ES-I3 (cell line): ENCODE results near the gene MYO3B.
"Not testable (repeated sequence)": the region's sequence is repeated elsewhere in the genome, so short reads cannot be mapped to it uniquely, and the experiment has no call there.

Experiments used
- H3K36me3 ChIP-seq: 2 replicates; pipeline ENCODE4 v1.6.1; 2013; ENCODE audit warnings: mild to moderate bottlenecking, low read length, control low read depth, moderate library complexity; ENCODE audit not compliant: insufficient read depth
- H3K4me1 ChIP-seq: 2 replicates; pipeline ENCODE4 v1.6.1; 2013; ENCODE audit warnings: mild to moderate bottlenecking, control low read depth, low read length; ENCODE audit not compliant: insufficient read depth
- H3K9ac ChIP-seq: 2 replicates; pipeline ENCODE4 v1.6.1; 2013; ENCODE audit warnings: low read depth, mild to moderate bottlenecking, low read length, moderate library complexity
- H3K9me3 ChIP-seq: 2 replicates; pipeline ENCODE4 v1.6.1; 2013; ENCODE audit warnings: mild to moderate bottlenecking, low read length, moderate library complexity; ENCODE audit not compliant: control insufficient read depth, insufficient read depth

MYO3B gene

DNA sequence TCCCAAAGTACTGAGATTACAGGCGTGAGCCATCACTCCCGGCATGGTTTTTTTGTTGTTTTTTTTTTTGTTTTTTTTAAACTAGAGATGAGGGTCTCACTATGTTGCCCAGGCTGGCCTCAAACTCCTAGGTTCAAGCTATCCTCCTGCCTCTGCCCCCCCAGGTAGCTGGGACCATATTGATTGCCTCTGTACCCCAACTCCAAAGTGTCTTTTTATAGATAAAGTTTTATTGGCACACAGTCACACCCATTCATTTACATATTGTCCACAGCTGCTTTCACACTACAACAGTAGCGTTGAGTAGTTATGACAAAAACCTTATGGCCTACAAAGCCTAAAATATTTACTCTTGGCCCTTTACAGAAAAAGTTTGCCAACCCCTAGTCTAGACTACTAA, 492.0 kb downstream of the MYO3B start:
- peaks cover 5% of the 10 kb centered on the region; the same call in 1 of the 2 replicates for H3K4me1 ChIP-seq
- H3K9ac ChIP-seq = no peak overlapping the region
- H3K36me3 ChIP-seq = no peaks in the 10 kb centered on the region
- H3K9me3 ChIP-seq = no peaks in the 10 kb centered on the region

- no peaks in the 10 kb centered on the region for H3K36me3 ChIP-seq
Measured at GRCh38 chr2:170670651-170671050, 492.7 kb downstream of the MYO3B start.

GRCh38 chr2:170671079-170671478, 493.1 kb downstream of the MYO3B start:
- Histone ChIP-seq H3K36me3 (no peaks in the 10 kb centered on the region), H3K9me3 (no peaks in the 10 kb centered on the region), H3K4me1 (peaks cover 5% of the 10 kb centered on the region; the same call in 1 of the 2 replicates), H3K9ac (no peak overlapping the region)

More at GRCh38 chr2:170670651-170671050, 492.7 kb downstream of the MYO3B start:
- Histone ChIP-seq H3K9ac (no peak overlapping the region), H3K9me3 (no peaks in the 10 kb centered on the region), H3K4me1 (peaks cover 5% of the 10 kb centered on the region; the same call in 1 of the 2 replicates)

GRCh38 chr2:170674282-170674681, 496.3 kb downstream of the MYO3B start:
- peaks cover 13% of the 10 kb centered on the region for H3K4me1 ChIP-seq

DNA sequence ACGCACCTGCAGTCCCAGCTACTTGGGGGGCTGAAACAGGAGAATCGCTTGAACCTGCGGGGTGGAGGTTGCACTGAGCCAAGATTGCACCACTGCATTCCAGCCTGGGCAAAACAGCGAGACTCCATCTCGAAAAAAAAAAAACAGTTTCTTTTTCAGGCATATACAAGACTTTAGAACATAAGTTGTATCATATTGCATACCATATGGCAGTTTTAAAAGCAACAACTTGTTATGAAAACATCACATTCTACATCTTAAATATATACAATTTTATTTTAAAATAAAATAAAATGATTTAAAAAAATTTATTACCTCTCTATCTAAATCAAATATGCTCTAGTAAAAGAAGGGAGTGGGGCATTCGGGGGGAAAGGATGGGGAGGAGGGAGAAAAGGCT, 497.8 kb downstream of the MYO3B start:
- Histone ChIP-seq H3K9me3 (no peaks in the 10 kb centered on the region), H3K36me3 (no peaks in the 10 kb centered on the region), H3K4me1 (peaks cover 21% of the 10 kb centered on the region), H3K9ac (no peak overlapping the region)

More at GRCh38 chr2:170674282-170674681, 496.3 kb downstream of the MYO3B start:
- H3K36me3 ChIP-seq, H3K9ac ChIP-seq, H3K9me3 ChIP-seq: not testable (repeated sequence)

GRCh38 chr2:170679607-170680079, 501.7 kb downstream of the MYO3B start:
- no peaks in the 10 kb centered on the region for H3K9me3 ChIP-seq
- H3K9ac ChIP-seq = peak overlapping the region; percentile 53
- peaks cover 27% of the 10 kb centered on the region for H3K4me1 ChIP-seq
- H3K36me3 ChIP-seq = no peaks in the 10 kb centered on the region

DNA sequence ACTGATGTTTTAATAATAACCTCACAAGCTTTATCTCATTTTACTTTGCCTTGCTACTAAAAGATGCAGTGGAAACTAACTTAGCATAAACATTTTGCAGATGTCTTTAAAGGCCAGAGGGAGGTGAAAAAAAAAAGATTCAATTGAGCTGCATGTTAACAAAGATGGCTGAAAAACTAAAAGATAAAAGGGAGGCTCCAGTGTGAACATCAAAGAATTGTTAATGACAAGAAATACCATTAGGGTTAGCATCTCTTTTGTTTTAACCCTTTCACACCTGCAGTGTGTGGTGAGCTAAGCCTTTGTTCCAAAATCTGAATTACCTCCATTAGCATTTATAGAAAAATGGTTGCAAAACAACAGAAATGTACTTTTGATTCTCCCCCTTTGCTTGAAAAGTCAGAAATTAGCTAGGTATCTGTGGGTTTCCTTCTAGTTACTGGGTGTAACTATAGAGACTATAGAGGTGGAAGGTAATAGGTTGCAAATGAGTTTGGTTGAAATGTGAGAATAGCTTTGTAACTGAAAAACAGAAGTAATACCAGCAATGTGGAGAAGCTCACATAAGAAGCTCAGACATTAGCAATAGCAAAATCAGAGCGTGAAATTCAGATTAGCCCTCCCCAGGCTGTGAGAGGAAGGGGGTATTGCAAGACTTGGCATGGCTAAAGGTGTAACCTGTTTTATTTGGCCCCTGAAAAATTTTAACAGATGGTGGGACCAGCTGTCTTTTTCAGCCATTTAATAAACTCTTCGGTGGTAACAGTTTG, 502.4 kb downstream of the MYO3B start:
- Histone ChIP-seq H3K9me3 (no peaks in the 10 kb centered on the region), H3K4me1 (peaks cover 30% of the 10 kb centered on the region), H3K36me3 (no peaks in the 10 kb centered on the region), H3K9ac (peak overlapping the region; percentile 53)

DNA sequence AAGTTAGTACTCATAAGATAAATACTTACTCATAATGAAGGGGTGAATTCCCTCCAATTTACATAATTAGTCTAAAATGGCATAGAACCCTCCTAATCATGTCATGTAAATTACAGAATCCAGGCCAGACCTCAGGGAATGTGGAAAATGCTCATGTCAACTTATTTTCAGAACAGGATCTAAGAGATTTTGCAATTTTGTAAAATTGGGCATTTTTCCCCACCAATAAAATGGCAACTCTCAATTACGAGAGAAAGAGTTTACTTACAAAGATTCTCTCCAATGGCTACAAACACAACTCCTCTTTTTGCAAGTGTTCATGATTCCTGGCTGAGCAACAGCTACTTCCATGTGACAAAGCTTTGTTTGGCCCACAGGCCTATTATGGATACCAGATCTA, 503.4 kb downstream of the MYO3B start:
- H3K36me3 ChIP-seq = no peaks in the 10 kb centered on the region
- peaks cover 37% of the 10 kb centered on the region for H3K4me1 ChIP-seq
- H3K9ac ChIP-seq = no peak overlapping the region
- H3K9me3 ChIP-seq = no peaks in the 10 kb centered on the region

GRCh38 chr2:170685591-170685990, 507.6 kb downstream of the MYO3B start:
- Histone ChIP-seq H3K9ac (no peak overlapping the region), H3K4me1 (peaks cover 29% of the 10 kb centered on the region), H3K36me3 (no peaks in the 10 kb centered on the region), H3K9me3 (no peaks in the 10 kb centered on the region)

GRCh38 chr2:170689481-170689880, 511.5 kb downstream of the MYO3B start:
- H3K36me3 ChIP-seq = no peaks in the 10 kb centered on the region
- no peak overlapping the region for H3K9ac ChIP-seq
- H3K9me3 ChIP-seq = no peaks in the 10 kb centered on the region
- peaks cover 20% of the 10 kb centered on the region for H3K4me1 ChIP-seq

DNA sequence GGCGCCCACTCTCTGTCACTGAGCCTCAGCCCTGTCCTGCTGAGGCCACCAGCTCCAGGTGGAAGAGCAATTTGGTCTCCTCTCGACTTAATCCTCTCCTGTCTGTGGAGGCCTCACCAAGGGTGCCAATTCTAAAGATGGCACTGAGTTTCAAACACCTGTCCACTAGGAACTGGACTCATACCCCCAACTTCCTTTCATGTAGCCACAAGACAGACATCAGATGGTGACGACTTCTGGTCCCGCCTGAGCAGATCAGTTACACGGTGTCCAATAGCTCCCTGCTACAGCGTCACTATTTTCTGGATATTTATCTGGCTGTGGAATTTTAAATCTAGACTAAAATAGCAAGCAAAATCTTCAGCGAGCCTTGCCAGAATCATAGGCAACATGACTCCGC, 512.7 kb downstream of the MYO3B start:
- H3K4me1 ChIP-seq = peaks cover 23% of the 10 kb centered on the region
- H3K9me3 ChIP-seq = no peaks in the 10 kb centered on the region
- no peaks in the 10 kb centered on the region for H3K36me3 ChIP-seq
- no peak overlapping the region for H3K9ac ChIP-seq

DNA sequence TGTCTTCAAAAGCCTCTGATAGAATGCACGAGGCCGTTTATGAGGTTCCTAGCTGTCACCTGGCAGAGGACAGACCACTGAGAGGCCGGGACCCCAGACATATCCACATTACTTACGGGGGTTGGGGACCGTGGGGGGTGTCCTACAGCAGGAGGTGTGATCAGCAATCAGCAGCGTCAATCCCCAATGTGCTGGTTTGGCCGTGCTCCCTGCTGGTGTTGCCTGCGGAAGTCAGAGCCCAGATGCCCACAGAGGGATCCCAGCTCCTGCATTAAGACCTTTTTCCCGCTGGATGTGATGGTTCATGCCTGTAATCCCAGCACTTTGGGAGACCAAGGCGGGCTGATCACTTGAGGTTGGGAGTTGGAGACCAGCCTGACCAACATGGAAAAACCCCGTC, 516.4 kb downstream of the MYO3B start:
- Histone ChIP-seq H3K9me3 (no peaks in the 10 kb centered on the region), H3K36me3 (no peaks in the 10 kb centered on the region), H3K4me1 (peaks cover 25% of the 10 kb centered on the region), H3K9ac (no peak overlapping the region)

DNA sequence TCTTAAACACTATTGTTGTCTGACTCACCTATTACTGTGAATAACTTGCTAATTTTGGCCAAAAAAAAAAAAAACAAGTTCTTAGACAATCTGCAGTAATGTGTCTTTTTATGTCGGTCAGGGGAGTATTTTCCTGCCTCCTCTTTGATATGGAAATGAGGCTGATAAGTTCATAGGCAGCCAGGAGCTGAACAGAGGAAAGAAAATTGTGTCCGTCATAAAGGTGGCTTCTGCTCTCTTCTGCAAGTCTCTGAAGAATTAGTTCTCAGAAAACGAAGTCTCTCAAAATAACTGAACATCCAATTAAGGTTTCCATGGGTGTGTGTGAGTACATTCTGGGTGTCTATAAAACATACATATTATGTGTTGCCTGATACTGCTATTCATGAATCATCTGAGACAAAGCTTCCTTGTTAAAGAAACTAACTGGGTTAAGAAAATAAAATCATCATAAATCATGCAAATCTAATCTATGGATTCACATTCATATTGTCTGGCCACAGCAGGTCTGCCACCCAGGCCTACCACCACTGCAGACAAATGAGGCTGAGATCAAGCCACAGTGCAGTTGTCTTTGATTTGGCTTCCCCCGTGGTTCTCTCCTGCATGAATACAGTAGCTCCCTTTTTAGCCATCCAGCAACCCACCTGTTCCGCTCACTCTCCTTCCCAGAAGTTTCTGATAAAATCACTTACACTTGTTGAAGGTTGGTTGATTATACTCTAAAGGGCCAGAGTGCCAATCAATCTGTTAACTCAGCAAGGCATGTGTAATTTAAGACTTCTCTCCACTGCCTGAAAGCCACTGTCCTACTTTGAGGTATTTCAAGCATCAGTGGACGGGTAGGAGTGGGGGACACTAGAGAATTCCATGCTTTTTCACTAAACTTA, 517.8 kb downstream of the MYO3B start:
- Histone ChIP-seq H3K4me1 (peaks cover 20% of the 10 kb centered on the region), H3K36me3 (no peaks in the 10 kb centered on the region), H3K9me3 (no peaks in the 10 kb centered on the region), H3K9ac (no peak overlapping the region)

- Histone ChIP-seq H3K4me1 (peaks cover 17% of the 10 kb centered on the region), H3K9ac (no peak overlapping the region), H3K36me3 (no peaks in the 10 kb centered on the region), H3K9me3 (no peaks in the 10 kb centered on the region)
Measured at GRCh38 chr2:170696948-170697347, 519.0 kb downstream of the MYO3B start.
